Measurements from ENCODE around the gene DEDD.

Gene DEDD

GRCh38 chr1:161153682-161154337 is 21.3 kb upstream of the DEDD start, which contains the start of gene UFC1:
TSS of gene UFC1 (plus strand) at chr1:161153978. CDS start at chr1:161153998, 20 bp downstream.
- Mint-ChIP-seq H3K36me3 (peaks cover 49% of the 10 kb centered on the region), H3K4me3 (peak within 1 kb of the TSS; percentile 95), H3K4me1 (peaks cover 26% of the 10 kb centered on the region), H3K27ac (peak within 1 kb of the TSS; percentile 100), H3K9me3 (no peaks in the 10 kb centered on the region)
- DNase-seq (ENCODE audit: low spot score in 2 of 2) (peak; percentile 61 to 89), ATAC-seq (peak; percentile 96)

- ATAC-seq, result no peak
These were observed 20.7 kb upstream of the DEDD start for GRCh38 chr1:161153176-161153575.

DNA sequence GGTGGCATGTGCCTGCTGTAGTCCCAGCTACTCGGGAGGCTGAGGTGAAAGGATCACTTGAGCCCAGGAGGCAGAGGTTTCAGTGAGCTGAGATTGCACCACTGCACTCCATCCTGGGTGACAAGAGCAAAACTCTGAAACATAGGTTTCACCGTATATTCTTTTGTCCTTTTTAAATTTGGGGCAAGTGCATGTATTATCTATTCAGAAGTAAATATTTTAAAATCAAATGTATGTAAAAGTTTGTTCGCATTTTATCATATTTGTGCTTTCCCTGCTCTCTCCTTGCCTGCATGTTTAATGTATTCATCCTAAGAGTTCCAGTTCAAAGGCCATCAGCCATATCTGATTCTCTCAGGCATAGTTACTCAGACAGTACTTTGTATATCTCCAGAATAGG is 13.4 kb upstream of the DEDD start:
- no peak for DNase-seq (ENCODE audit: low spot score in 2 of 2)
- no peak for ATAC-seq
- no peaks in the 10 kb centered on the region for H3K9me3 Mint-ChIP-seq
- H3K27ac Mint-ChIP-seq, result no peak overlapping the region
- H3K4me1 Mint-ChIP-seq, result no peaks in the 10 kb centered on the region
- no peak overlapping the region for H3K4me3 Mint-ChIP-seq
- H3K36me3 Mint-ChIP-seq, result no peaks in the 10 kb centered on the region

More at GRCh38 chr1:161153176-161153575, 20.7 kb upstream of the DEDD start:
- Mint-ChIP-seq H3K4me3 (peak overlapping the region; percentile 95), H3K9me3 (no peaks in the 10 kb centered on the region), H3K4me1 (peaks cover 22% of the 10 kb centered on the region), H3K27ac (peak overlapping the region; percentile 100), H3K36me3 (peaks cover 43% of the 10 kb centered on the region)
- DNase-seq (ENCODE audit: low spot score in 2 of 2), result no peak

DNA sequence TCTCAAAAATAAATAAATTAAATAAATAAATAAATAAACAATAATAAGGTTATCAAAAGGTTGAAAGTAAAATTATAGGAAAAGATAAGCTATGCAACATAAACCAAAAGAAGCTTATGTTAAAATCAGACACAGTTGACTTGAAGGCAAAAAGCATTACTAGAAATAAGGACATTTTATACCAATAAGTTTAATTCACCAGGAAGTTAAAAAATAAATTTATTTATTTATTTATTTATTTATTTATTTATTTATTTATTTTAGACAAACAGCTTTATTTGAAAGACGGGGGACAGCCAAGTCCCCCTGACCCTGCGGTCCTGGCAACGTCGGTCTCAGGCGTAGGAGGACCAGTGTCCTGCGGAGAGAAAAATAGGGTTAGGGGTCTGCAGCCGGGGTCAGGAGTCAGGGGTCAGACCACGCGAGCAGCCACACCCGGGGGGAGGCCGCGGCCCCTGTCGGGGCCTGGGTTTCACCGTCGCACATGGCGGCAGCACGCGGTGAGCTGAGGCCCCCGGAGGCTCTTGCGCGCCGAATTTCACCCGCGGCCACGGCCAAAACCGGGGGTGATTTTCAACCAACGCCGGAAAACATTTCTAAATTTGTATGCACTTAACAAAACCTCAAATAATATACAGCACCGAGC is 8.4 kb upstream of the DEDD start:
- Mint-ChIP-seq H3K9me3 (no peaks in the 10 kb centered on the region), H3K4me3 (no peak overlapping the region), H3K36me3 (no peaks in the 10 kb centered on the region)

GRCh38 chr1:161139766-161140165 is 7.3 kb upstream of the DEDD start:
- DNase-seq (ENCODE audit: low spot score in 2 of 2) (no peak), ATAC-seq (no peak)
- H3K4me3 Mint-ChIP-seq, result no peak overlapping the region
- H3K27ac Mint-ChIP-seq, result no peak overlapping the region
- no peaks in the 10 kb centered on the region for H3K36me3 Mint-ChIP-seq
- no peaks in the 10 kb centered on the region for H3K9me3 Mint-ChIP-seq
- peaks cover 6% of the 10 kb centered on the region for H3K4me1 Mint-ChIP-seq

More for the DNA sequence above, 8.4 kb upstream of the DEDD start:
- H3K4me1 Mint-ChIP-seq, result no peaks in the 10 kb centered on the region
- no peak overlapping the region for H3K27ac Mint-ChIP-seq
- ATAC-seq (no peak), DNase-seq (ENCODE audit: low spot score in 2 of 2) (no peak)

DNA sequence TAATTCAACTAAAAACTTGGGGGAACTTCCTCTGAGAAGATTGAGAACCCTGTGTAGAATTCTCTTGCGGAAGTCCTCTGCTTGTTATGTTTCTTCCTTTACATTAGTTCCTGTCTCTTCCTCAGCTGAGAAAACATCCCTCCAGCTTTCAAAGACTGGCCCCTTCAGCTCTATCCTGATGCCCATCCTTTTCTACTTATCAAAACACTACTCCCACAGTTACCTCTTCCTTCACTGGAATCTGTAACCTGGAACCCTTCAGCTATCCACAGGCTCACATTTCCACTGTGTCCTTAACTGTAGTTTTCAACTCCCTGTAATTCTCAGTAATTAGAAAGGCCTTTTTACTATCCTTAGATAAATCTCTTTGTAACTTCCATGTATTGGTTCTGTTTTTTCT is 6.0 kb upstream of the DEDD start:
- DNase-seq (ENCODE audit: low spot score in 2 of 2), result no peak
- ATAC-seq, result no peak
- Mint-ChIP-seq H3K9me3 (no peaks in the 10 kb centered on the region), H3K4me1 (peaks cover 6% of the 10 kb centered on the region), H3K36me3 (no peaks in the 10 kb centered on the region), H3K4me3 (no peak overlapping the region), H3K27ac (peak overlapping the region; percentile 14)

DNA sequence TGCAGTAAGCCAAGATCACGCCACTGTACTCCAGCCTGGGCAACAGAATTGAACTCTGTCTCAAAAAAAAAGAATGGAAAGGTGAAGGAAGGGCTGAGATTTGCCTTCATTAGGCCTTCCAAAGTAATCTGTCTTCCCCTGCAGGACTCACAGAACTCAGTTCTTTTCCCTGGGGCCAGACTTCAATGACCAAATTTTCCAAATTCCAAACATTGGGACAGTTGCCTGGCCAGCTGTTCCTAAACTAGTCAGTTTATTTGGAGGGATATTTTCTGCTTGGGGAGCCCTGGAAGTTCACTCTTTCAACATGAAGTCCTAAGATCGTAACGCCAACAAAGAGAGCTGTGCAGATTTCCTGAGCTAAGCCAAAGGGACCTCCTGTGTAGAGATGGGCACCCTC is 5.4 kb upstream of the DEDD start:
- Mint-ChIP-seq H3K4me3 (no peak overlapping the region), H3K27ac (peak overlapping the region; percentile 14), H3K4me1 (peaks cover 6% of the 10 kb centered on the region), H3K9me3 (no peaks in the 10 kb centered on the region), H3K36me3 (no peaks in the 10 kb centered on the region)
- no peak for ATAC-seq
- no peak for DNase-seq (ENCODE audit: low spot score in 2 of 2)

DNA sequence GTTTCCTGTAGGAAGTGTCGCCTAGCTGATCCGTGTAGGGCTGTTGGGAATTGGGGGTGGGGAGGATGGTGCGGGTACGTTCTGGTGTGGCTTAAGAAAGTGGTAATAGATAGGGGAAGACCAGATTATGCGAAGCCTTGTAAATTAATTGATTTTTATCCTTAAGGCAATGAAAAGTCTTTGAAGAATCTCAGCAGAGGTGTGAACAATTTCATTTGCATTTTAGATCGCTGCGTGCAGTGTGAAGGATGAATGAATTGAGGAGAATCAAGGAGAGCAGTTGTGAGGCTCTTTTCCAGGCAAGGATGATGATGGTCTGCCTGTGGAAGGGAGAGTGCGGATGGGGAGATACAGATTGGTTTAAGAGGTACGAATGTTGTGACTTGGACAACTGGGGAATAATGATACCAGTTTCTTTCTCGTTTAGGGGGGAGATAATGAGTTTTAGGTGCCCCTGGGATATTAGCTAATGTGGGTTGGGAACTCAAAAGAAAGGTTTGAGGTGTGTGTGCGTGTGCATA is 813 bp upstream of the DEDD start:
- Mint-ChIP-seq H3K27ac (no peak overlapping the region), H3K4me3 (no peak overlapping the region), H3K9me3 (no peaks in the 10 kb centered on the region), H3K36me3 (peaks cover 37% of the 10 kb centered on the region), H3K4me1 (peaks cover 39% of the 10 kb centered on the region)
- ATAC-seq (no peak), DNase-seq (ENCODE audit: low spot score in 2 of 2) (no peak)

DNA sequence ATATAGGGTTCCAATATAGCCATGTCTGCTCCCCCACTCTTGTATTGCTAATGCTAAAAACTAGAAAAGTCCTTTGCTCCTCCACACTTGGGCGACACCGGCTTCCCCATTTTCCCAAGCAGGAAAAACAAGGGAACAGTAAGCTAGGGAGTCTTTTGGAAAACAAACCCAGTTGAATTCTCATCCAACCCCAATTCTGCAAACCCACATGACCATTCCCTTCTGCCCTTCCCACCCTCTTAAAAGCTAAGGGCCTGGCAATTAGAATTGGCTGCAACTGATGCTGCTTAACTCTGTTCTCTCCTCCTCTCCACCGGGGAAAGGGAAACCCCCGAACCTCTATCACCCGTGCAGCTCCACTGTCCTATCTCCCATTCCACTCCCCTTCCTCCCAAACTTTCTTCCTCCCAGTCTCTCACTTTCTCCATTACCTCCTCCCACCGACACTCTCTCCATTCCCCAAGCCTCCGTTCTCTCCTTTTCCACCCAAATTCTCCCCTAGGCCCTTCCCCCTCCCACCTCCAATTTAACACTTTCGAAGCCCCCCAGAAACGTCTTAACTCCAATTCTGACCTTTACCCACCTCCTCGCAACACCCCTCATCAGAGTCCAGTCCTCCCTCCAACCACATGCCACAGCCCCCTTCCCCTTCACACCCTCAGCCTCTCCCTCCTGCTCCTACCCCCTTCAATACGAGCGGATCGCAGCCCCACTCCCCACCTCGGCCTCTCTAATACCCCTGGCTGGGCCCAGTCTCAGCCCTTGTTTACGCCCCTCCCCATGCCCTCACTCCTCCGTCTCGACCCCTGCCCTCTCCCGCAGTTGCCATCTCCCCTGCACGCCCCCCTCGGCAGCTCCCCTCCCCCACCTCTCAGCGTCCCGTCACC is 701 bp downstream of the DEDD start:
- DNase-seq (ENCODE audit: low spot score in 2 of 2) (peak in 1 of 2 donors; percentile 63), ATAC-seq (no peak)
- H3K9me3 Mint-ChIP-seq, result no peaks in the 10 kb centered on the region
- peaks cover 54% of the 10 kb centered on the region for H3K4me1 Mint-ChIP-seq
- peaks cover 52% of the 10 kb centered on the region for H3K36me3 Mint-ChIP-seq
- H3K27ac Mint-ChIP-seq, result no peak overlapping the region
- no peak overlapping the region for H3K4me3 Mint-ChIP-seq

GRCh38 chr1:161130266-161130665 is 2.2 kb downstream of the DEDD start:
- peaks cover 64% of the 10 kb centered on the region for H3K4me1 Mint-ChIP-seq
- no peak overlapping the region for H3K4me3 Mint-ChIP-seq
- DNase-seq (ENCODE audit: low spot score in 2 of 2), result no peak
- peaks cover 67% of the 10 kb centered on the region for H3K36me3 Mint-ChIP-seq
- no peak overlapping the region for H3K27ac Mint-ChIP-seq
- ATAC-seq, result no peak
- no peaks in the 10 kb centered on the region for H3K9me3 Mint-ChIP-seq

- no peak for ATAC-seq
- DNase-seq (ENCODE audit: low spot score in 2 of 2), result no peak
- peaks cover 82% of the 10 kb centered on the region for H3K36me3 Mint-ChIP-seq
- H3K4me1 Mint-ChIP-seq, result peaks cover 59% of the 10 kb centered on the region
- H3K9me3 Mint-ChIP-seq, result no peaks in the 10 kb centered on the region
- H3K27ac Mint-ChIP-seq, result peak overlapping the region; percentile 1
- no peak overlapping the region for H3K4me3 Mint-ChIP-seq
These were observed 3.7 kb downstream of the DEDD start for GRCh38 chr1:161128591-161129420.

DNA sequence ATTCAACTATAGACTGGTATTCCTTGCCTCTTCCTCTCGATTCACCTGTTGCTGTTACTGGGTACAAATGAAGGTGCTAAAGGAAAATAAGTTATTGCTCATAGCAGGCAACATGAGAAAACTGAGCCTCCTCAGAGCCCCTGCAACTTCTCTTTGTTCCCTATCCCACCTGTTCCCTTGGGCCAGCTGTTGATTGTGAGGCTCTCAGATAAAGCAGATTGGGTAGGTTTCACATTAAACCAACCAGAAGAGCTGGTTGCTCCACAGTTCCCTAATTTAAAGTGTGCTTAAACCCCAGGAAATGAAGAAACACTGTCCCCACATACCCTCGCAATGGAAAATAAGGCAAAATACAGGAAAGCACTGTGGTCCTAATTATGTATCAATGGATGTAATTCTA is 4.8 kb downstream of the DEDD start:
- no peaks in the 10 kb centered on the region for H3K9me3 Mint-ChIP-seq
- H3K27ac Mint-ChIP-seq, result peak overlapping the region; percentile 1
- no peak overlapping the region for H3K4me3 Mint-ChIP-seq
- DNase-seq (ENCODE audit: low spot score in 2 of 2), result no peak
- ATAC-seq, result no peak
- H3K4me1 Mint-ChIP-seq, result peaks cover 59% of the 10 kb centered on the region
- H3K36me3 Mint-ChIP-seq, result peaks cover 93% of the 10 kb centered on the region

DNA sequence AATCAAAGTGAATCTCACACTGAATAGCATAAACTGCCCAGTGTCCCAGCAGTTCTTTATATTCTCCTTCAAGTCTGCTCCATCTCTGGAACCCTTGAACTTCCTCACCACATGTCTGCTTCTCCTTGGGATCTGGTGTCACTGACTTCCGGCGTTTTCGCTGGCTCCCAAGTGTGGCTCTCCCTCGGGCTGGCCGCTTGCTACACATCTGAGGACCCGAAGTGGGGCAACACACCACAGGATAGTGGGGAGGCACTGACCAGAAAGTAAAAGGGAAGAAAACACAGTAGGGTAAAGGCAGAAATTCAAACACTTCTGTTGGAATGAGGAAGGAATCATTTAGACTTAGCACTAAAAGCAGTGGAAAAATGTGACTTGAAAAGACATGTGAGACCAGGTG is 9.5 kb downstream of the DEDD start:
- no peaks in the 10 kb centered on the region for H3K9me3 Mint-ChIP-seq
- ATAC-seq (no peak), DNase-seq (ENCODE audit: low spot score in 2 of 2) (no peak)
- H3K36me3 Mint-ChIP-seq, result peaks cover 94% of the 10 kb centered on the region
- H3K27ac Mint-ChIP-seq, result peak overlapping the region; percentile 15
- no peak overlapping the region for H3K4me3 Mint-ChIP-seq
- peaks cover 42% of the 10 kb centered on the region for H3K4me1 Mint-ChIP-seq

DNA sequence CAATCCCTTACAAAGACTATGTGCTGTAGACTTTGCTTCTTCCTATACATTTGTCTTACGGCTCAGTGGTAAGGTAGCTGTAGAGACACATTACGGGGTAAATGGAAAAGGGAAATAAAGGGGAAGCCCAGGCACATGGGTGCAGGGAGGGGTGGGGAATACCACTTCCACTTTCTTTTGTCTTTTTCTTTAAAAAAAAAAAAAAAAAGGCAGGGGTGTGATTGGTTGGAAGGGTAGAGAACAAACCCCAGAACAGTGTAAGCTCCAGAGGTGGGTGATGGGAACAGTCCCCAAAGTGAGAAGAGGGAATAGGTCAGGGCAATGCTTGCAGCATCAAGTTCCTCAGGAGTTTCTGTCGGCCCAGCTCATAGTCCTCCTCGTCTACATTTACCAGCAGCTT is 10.6 kb downstream of the DEDD start:
- Mint-ChIP-seq H3K36me3 (peaks cover 91% of the 10 kb centered on the region), H3K27ac (peak overlapping the region; percentile 76), H3K9me3 (no peaks in the 10 kb centered on the region), H3K4me3 (no peak overlapping the region), H3K4me1 (peaks cover 31% of the 10 kb centered on the region)
- DNase-seq (ENCODE audit: low spot score in 2 of 2), result no peak
- no peak for ATAC-seq

Measured in stimulated activated effector memory CD8-positive, alpha-beta T cell treated with anti-CD3 and anti-CD28 coated beads, Interleukin-12 subunit alpha, Interleukin-12 subunit beta, amount 100 ng/mL, for 72 hours (primary cell).